ENCODE results near the gene KIF16B. TPM values are rescaled to one million over a fixed set of nuclear protein-coding genes. Genes with fewer than 3 reads are reported as not detected.

The KIF16B gene
- total and polyA plus RNA-seq, 10 of the 15 experiments (the other 5 are each of a cell fraction or from before 2014, with no cell fraction given): 0.21 to 5.2 (median 3.0) TPM

DNA sequence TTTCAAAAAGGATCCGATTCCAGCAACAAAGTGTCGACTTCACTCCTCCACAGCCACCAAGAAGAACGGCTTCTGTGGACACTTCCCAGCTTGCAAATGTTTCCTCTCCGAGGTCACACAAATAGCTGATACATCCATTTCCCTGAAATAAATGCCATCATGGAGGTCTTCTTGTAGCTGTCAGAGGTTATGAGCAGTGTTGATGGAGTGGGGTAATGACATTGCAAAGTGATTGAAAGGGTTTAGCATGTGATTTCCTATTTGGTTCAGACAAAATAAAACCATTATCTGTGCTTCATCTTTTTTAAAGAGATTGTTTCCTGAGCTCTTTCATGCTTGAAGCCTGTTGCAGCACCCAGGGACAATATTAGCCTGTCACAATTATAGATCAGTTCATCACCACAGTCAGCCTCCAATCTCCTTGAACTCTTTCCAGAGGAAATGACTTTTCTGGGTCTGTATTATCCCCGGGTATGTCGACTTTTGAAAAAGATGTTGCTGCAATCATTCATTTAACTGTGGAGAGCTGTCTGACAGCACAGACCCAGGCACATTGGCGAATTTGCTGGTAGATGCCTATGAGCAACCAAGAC is 16.9 kb upstream of the KIF16B start (continued):
- TF ChIP-seq NKRF (conservative IDR thresholded peaks at IDR 0.05): no peak

DNA sequence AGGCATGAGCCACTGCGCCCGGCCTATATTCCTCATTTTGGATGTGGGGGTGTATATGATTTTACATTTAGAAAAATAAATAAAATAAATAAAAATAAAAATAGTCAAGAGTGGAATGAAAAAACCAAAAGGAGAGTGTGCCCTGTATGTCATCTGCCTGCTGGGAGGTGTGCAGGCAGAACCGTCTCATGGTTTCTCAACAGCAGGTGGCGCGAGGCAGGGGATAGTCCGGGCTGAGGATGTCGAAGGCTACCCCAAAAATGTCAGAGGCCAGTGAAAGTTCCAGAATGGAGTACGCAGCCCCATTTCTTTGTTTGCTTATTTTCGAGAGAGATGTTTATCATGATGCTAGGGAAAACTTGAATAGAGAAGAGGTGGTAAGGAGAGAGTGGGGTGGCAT is 16.4 kb upstream of the KIF16B start:
- ChIA-PET SMC1A (ENCODE audit: uncharacterized antibody, unreplicated experiment) (no interaction called here), CTCF (no interaction called here), POLR2A (interaction anchor here (0.5 kb wide), 1 partner anchor 70 kb away, joined by 4 read pairs; no protein-coding TSS in a partner anchor), RAD21 (ENCODE audit: unreplicated experiment) (no interaction called here)
- H3K4me3 ChIP-seq: no peak overlapping the region
- H3K27ac ChIP-seq (ENCODE audit: control insufficient read depth, insufficient read depth): no peak overlapping the region
- ATAC-seq: no peak
- H3K4me2 ChIP-seq (ENCODE audit: control insufficient read depth, insufficient read depth): no peak overlapping the region
- H3K79me2 ChIP-seq (ENCODE audit: control insufficient read depth, insufficient read depth, low read length): no peaks in the 10 kb centered on the region
- no TSS peak for BruUV-seq (replicated peaks)
- H3K9me3 ChIP-seq (replicated peaks; ENCODE audit: control insufficient read depth, insufficient read depth, low read length): no peaks in the 10 kb centered on the region
- no peaks in the 10 kb centered on the region for H3K4me1 ChIP-seq (ENCODE audit: control insufficient read depth, insufficient read depth, low read length)
- intact Hi-C loops (cut with micrococcal nuclease; ENCODE audit: unreplicated experiment): no loop called here
- no peaks in the 10 kb centered on the region for H3K27me3 ChIP-seq (replicated peaks in 1 of 2; ENCODE audit: control insufficient read depth in 2 of 2, insufficient read depth in 2 of 2, low read length in 1 of 2)
- H4K20me1 ChIP-seq (ENCODE audit: control insufficient read depth, insufficient read depth): no peaks in the 10 kb centered on the region
- DNase-seq (ENCODE audit: low read depth, low spot score): no peak
- in situ Hi-C loops (cut with MboI): no loop called here
- no peaks in the 10 kb centered on the region for H3K36me3 ChIP-seq (ENCODE audit: control insufficient read depth in 2 of 2, insufficient read depth in 2 of 2, low read length in 1 of 2)
- no peak for FAIRE-seq
- no peak overlapping the region for H2AFZ ChIP-seq (ENCODE audit: control insufficient read depth, low read depth, low read length)
- H3K9ac ChIP-seq (ENCODE audit: control insufficient read depth, insufficient read depth, low read length): no peak overlapping the region
- WGBS (ENCODE audit: insufficient coverage, insufficient replicate concordance, low lambda C conversion rate, missing lambda C conversion rate): 52% methylated on average over 9 of the region's 9 CpGs
- TF ChIP-seq ZNF24 (IDR thresholded peaks at IDR 0.05) (no peak), IKZF1 (conservative IDR thresholded peaks at IDR 0.05) (no peak), CUX1 (IDR thresholded peaks at IDR 0.05; ENCODE audit: insufficient replicate concordance, low read depth, low read length) (no peak), TAF1 (IDR thresholded peaks at IDR 0.05; ENCODE audit: borderline replicate concordance, low read depth, low read length) (no peak), PAX5 (IDR thresholded peaks at IDR 0.05; ENCODE audit: borderline replicate concordance, low read depth, low read length) (no peak), NFYA (IDR thresholded peaks at IDR 0.05; ENCODE audit: borderline replicate concordance, low read depth, low read length) (no peak), MEF2B (IDR thresholded peaks at IDR 0.05; ENCODE audit: partially characterized antibody, poor library complexity, severe bottlenecking) (no peak), NR2C1 (IDR thresholded peaks at IDR 0.05) (no peak), EED (IDR thresholded peaks at IDR 0.05; ENCODE audit: low read depth) (no peak), BHLHE40 (IDR thresholded peaks at IDR 0.05; ENCODE audit: borderline replicate concordance in 1 of 2, low read depth in 2 of 2, low read length in 1 of 2) (no peak), ZNF622 (IDR thresholded peaks at IDR 0.05) (no peak)
- TF ChIP-seq, protein P1, sequence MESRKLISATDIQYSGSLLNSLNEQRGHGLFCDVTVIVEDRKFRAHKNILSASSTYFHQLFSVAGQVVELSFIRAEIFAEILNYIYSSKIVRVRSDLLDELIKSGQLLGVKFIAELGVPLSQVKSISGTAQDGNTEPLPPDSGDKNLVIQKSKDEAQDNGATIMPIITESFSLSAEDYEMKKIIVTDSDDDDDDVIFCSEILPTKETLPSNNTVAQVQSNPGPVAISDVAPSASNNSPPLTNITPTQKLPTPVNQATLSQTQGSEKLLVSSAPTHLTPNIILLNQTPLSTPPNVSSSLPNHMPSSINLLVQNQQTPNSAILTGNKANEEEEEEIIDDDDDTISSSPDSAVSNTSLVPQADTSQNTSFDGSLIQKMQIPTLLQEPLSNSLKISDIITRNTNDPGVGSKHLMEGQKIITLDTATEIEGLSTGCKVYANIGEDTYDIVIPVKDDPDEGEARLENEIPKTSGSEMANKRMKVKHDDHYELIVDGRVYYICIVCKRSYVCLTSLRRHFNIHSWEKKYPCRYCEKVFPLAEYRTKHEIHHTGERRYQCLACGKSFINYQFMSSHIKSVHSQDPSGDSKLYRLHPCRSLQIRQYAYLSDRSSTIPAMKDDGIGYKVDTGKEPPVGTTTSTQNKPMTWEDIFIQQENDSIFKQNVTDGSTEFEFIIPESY (IDR thresholded peaks at IDR 0.05): no peak

Measured in GM12878 (cell line).